ENCODE data around the gene FILIP1L. TPM values are rescaled to one million over a fixed set of nuclear protein-coding genes. Genes with fewer than 3 reads are reported as not detected.
"Not testable (repeated sequence)": the region's sequence is repeated elsewhere in the genome, so short reads cannot be mapped to it uniquely, and the experiment has no call there.

The FILIP1L gene
- total RNA-seq, 1 experiment from 2014 or later: 15.5 TPM

- intact Hi-C loops (cut with micrococcal nuclease; ENCODE audit: unreplicated experiment): no loop called here
- Histone ChIP-seq H3K4me1 (peaks cover 43% of the 10 kb centered on the region), H3K36me3 (ENCODE audit: control insufficient read depth, insufficient read depth, low read length) (no peaks in the 10 kb centered on the region), H3K4me3 (ENCODE audit: low read depth, low read length) (no peak overlapping the region), H3K9me3 (no peaks in the 10 kb centered on the region), H3K27me3 (replicated peaks; ENCODE audit: control insufficient read depth, insufficient read depth, low read length) (no peaks in the 10 kb centered on the region)
- TF ChIP-seq CTCF (IDR thresholded peaks at IDR 0.05; ENCODE audit: insufficient read depth in 1 of 2, low read depth in 1 of 2, low read length in 1 of 2, severe bottlenecking in 1 of 2, unreplicated experiment in 1 of 2): no peak
- no peaks in the 10 kb centered on the region for H3K36me3 Mint-ChIP-seq (ENCODE audit: insufficient read depth, unreplicated experiment)
- no peak overlapping the region for H3K4me3 Mint-ChIP-seq (ENCODE audit: unreplicated experiment)
- POLR2A ChIA-PET: interaction anchor here (0.6 kb wide), 1 partner anchor 17 kb away, joined by 4 read pairs; no protein-coding TSS in a partner anchor
- BruUV-seq (replicated peaks): no TSS peak
- peaks cover 9% of the 10 kb centered on the region for H3K9me3 Mint-ChIP-seq (ENCODE audit: unreplicated experiment)
- peaks cover 53% of the 10 kb centered on the region for H3K4me1 Mint-ChIP-seq (ENCODE audit: low read depth, unreplicated experiment)
- CTCF ChIA-PET: interaction anchor here (1.3 kb wide), 1 partner anchor 215 kb away, joined by 5 read pairs; no protein-coding TSS in a partner anchor
- no peaks in the 10 kb centered on the region for H3K27me3 Mint-ChIP-seq (ENCODE audit: insufficient read depth, unreplicated experiment)
- H3K27ac Mint-ChIP-seq (ENCODE audit: unreplicated experiment): peak overlapping the region; percentile 73
- DNase-seq: no peak
Observed at GRCh38 chr3:100057716-100058575, 56.4 kb downstream of the FILIP1L start.

DNA sequence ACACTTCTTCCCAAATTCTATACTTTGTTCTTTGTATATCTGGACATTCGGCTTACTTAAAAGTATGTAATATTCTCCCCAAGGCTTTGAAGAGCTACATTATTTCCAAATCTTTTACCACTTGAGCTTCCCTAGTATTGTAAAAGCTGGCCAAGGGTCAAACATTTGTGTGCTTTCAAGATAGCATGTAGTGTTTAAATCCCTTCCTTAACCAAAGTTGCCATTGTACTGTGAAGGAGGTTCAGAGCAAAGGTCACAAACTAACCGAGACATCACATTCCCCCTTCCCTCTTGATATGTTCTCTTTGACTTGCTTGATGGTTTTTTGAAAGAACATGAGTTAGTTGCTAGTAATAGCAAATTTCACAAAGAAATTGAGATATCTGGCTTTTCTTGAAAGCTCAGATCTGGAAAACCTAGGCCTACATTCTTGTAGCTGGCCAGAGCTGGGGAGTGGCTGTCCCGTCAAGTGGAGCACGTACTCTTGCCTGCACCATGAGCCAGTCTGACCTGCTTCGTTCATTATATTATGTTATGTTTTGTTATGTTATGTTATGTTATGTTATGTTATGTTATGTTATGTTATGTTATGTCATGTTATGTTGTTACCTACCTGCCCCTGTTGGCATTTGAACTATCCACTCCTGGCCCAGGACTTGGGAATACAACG, 60.2 kb downstream of the FILIP1L start:
- no peaks in the 10 kb centered on the region for H3K27me3 Mint-ChIP-seq (ENCODE audit: insufficient read depth, unreplicated experiment)
- BruUV-seq (replicated peaks): no TSS peak

DNA sequence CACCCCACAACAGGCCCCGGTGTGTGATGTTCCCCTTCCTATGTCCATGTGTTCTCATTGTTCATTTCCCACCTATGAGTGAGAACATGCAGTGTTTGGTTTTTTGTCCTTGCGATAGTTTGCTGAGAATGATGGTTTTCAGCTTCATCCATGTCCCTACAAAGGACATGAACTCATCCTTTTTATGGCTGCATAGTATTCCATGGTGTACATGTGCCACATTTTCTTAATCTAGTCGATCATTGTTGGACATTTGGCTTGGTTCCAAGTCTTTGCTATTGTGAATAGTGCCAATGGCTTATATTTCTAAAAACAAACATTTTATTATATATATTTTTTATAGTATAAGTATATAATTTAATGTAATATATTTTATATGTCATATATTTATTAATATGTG, 62.8 kb downstream of the FILIP1L start:
- H3K4me1 Mint-ChIP-seq (ENCODE audit: low read depth, unreplicated experiment): peaks cover 54% of the 10 kb centered on the region
- H3K27me3 Mint-ChIP-seq (ENCODE audit: insufficient read depth, unreplicated experiment); H3K9me3 ChIP-seq; H3K27ac Mint-ChIP-seq (ENCODE audit: unreplicated experiment); intact Hi-C loops (cut with micrococcal nuclease; ENCODE audit: unreplicated experiment); H3K4me3 ChIP-seq (ENCODE audit: low read depth, low read length); BruUV-seq (replicated peaks); DNase-seq; H3K4me3 Mint-ChIP-seq (ENCODE audit: unreplicated experiment); H3K36me3 Mint-ChIP-seq (ENCODE audit: insufficient read depth, unreplicated experiment); H3K9me3 Mint-ChIP-seq (ENCODE audit: unreplicated experiment); CTCF ChIA-PET; H3K27me3 ChIP-seq (replicated peaks; ENCODE audit: control insufficient read depth, insufficient read depth, low read length); POLR2A ChIA-PET; H3K36me3 ChIP-seq (ENCODE audit: control insufficient read depth, insufficient read depth, low read length): not testable (repeated sequence)
- peaks cover 69% of the 10 kb centered on the region for H3K4me1 ChIP-seq

More for the DNA sequence above, 60.2 kb downstream of the FILIP1L start:
- Mint-ChIP-seq H3K27ac (ENCODE audit: unreplicated experiment) (peak overlapping the region; percentile 83), H3K4me1 (ENCODE audit: low read depth, unreplicated experiment) (peaks cover 51% of the 10 kb centered on the region), H3K4me3 (ENCODE audit: unreplicated experiment) (peak overlapping the region; percentile 48), H3K9me3 (ENCODE audit: unreplicated experiment) (peaks cover 9% of the 10 kb centered on the region), H3K36me3 (ENCODE audit: insufficient read depth, unreplicated experiment) (no peaks in the 10 kb centered on the region)
- H3K27me3 ChIP-seq (replicated peaks; ENCODE audit: control insufficient read depth, insufficient read depth, low read length): no peaks in the 10 kb centered on the region
- TF ChIP-seq CTCF (IDR thresholded peaks at IDR 0.05; ENCODE audit: insufficient read depth in 1 of 2, low read depth in 1 of 2, low read length in 1 of 2, severe bottlenecking in 1 of 2, unreplicated experiment in 1 of 2): no peak
- H3K4me1 ChIP-seq: peaks cover 56% of the 10 kb centered on the region
- DNase-seq: peak; percentile 70 to 73
- H3K36me3 ChIP-seq (ENCODE audit: control insufficient read depth, insufficient read depth, low read length): no peaks in the 10 kb centered on the region
- CTCF ChIA-PET: interaction anchor here (1.0 to 1.5 kb wide), 5 partner anchors 13 to 211 kb away, joined by 3 to 8 read pairs (median 5); no protein-coding TSS in a partner anchor
- H3K9me3 ChIP-seq: no peaks in the 10 kb centered on the region
- POLR2A ChIA-PET: interaction anchor here (0.5 to 1.3 kb wide), 4 partner anchors 12 to 206 kb away, joined by 3 to 9 read pairs (median 4); partner anchors contain the start of gene TBC1D23
- intact Hi-C loops (cut with micrococcal nuclease; ENCODE audit: unreplicated experiment): loop anchor here (1.0 kb wide), 4 partner anchors 8 to 22 kb away; no protein-coding TSS in a partner anchor
- H3K4me3 ChIP-seq (ENCODE audit: low read depth, low read length): no peak overlapping the region
